BLaER1 treated with 17β-estradiol and CSF1 and Interleukin-3, amounts not matched to agents 10 nM and 100 nM (cell line): ENCODE results near the gene PSMG3.

Experiments used
- H3K27ac ChIP-seq, 11 experiments: shearing (Covaris generic); formaldehyde crosslinking; 2 replicates each; pipeline ENCODE4 v1.8.1; 2022
- H3K27me3 ChIP-seq, 11 experiments: shearing (Covaris generic); formaldehyde crosslinking; 2 replicates each; pipeline ENCODE4 v1.8.1; 2022
- H3K36me3 ChIP-seq, 11 experiments: shearing (Covaris generic); formaldehyde crosslinking; 2 replicates each; pipeline ENCODE4 v1.8.1; 2022
- H3K4me1 ChIP-seq, 10 experiments: shearing (Covaris generic); formaldehyde crosslinking; 2 replicates each; pipeline ENCODE4 v1.8.1; 2022
- H3K4me2 ChIP-seq, 11 experiments: shearing (Covaris generic); formaldehyde crosslinking; 2 replicates each; pipeline ENCODE4 v1.8.1; 2022
- H3K4me3 ChIP-seq, 10 experiments: shearing (Covaris generic); formaldehyde crosslinking; 2 replicates each; pipeline ENCODE4 v1.8.1; 2022
- H3K9ac ChIP-seq, 11 experiments: shearing (Covaris generic); formaldehyde crosslinking; 2 replicates each; pipeline ENCODE4 v1.8.1; 2022
- H3K9me3 ChIP-seq, 11 experiments: shearing (Covaris generic); formaldehyde crosslinking; replicated peaks in 1 of 11; 2 replicates each; pipeline ENCODE4 v1.8.1; 2022
- H4K20me1 ChIP-seq, 11 experiments: shearing (Covaris generic); formaldehyde crosslinking; 2 replicates each; pipeline ENCODE4 v1.8.1; 2022
- Cebpa-rat ChIP-seq, 11 experiments: shearing (Covaris generic); IDR thresholded peaks; 2 replicates each; pipeline ENCODE4 v1.8.1; 2022

Gene PSMG3

GRCh38 chr7:1579481-1580421 lies 9.9 kb upstream of the PSMG3 start:
- Histone ChIP-seq H3K4me1 (peaks cover 8 to 45% (median 11%) of the 10 kb centered on the region in 10 experiments), H3K36me3 (peaks cover 0 to 4% (median 0%) of the 10 kb centered on the region in 11 experiments; a peak in 1 of 22 replicates), H3K4me2 (peak overlapping the region in 10 of 11 experiments; percentile 10 to 72 (median 26); a peak in 12 of 22 replicates), H3K4me3 (no peak overlapping the region), H3K27ac (no peak overlapping the region), H3K9me3 (no peaks in the 10 kb centered on the region; a peak in 1 of 22 replicates), H3K9ac (peak overlapping the region in 1 of 11 experiments; percentile 8; a peak in 1 of 22 replicates), H3K27me3 (peaks cover 0 to 8% (median 0%) of the 10 kb centered on the region in 11 experiments; a peak in 8 of 22 replicates), H4K20me1 (peaks cover 0 to 11% (median 0%) of the 10 kb centered on the region in 11 experiments; a peak in 3 of 22 replicates)
- no peak for TF ChIP-seq Cebpa-rat (IDR thresholded peaks at IDR 0.05)

GRCh38 chr7:1578513-1578912 lies 8.7 kb upstream of the PSMG3 start:
- peaks cover 0 to 5% (median 0%) of the 10 kb centered on the region in 11 experiments; a peak in 3 of 22 replicates for H4K20me1 ChIP-seq
- H3K4me2 ChIP-seq: peak overlapping the region in 4 of 11 experiments; percentile 20 to 72 (median 46); a peak in 3 of 22 replicates
- H3K9ac ChIP-seq: no peak overlapping the region
- no peak overlapping the region for H3K27ac ChIP-seq
- no peaks in the 10 kb centered on the region; a peak in 1 of 22 replicates for H3K9me3 ChIP-seq
- TF ChIP-seq Cebpa-rat (IDR thresholded peaks at IDR 0.05): no peak
- H3K27me3 ChIP-seq: no peaks in the 10 kb centered on the region
- peaks cover 6 to 40% (median 10%) of the 10 kb centered on the region in 10 experiments; a peak in 17 of 20 replicates for H3K4me1 ChIP-seq
- peaks cover 0 to 4% (median 0%) of the 10 kb centered on the region in 11 experiments; a peak in 1 of 22 replicates for H3K36me3 ChIP-seq
- H3K4me3 ChIP-seq: no peak overlapping the region

GRCh38 chr7:1576521-1577253 lies 6.9 kb upstream of the PSMG3 start:
- Histone ChIP-seq H3K4me3 (no peak overlapping the region), H3K27ac (no peak overlapping the region), H3K9me3 (no peaks in the 10 kb centered on the region), H3K9ac (no peak overlapping the region), H3K27me3 (no peaks in the 10 kb centered on the region), H3K4me2 (no peak overlapping the region), H4K20me1 (peaks cover 0 to 6% (median 0%) of the 10 kb centered on the region in 11 experiments; a peak in 4 of 22 replicates), H3K36me3 (peaks cover 0 to 4% (median 0%) of the 10 kb centered on the region in 11 experiments; a peak in 1 of 22 replicates), H3K4me1 (peaks cover 22 to 41% (median 27%) of the 10 kb centered on the region in 10 experiments)
- TF ChIP-seq Cebpa-rat (IDR thresholded peaks at IDR 0.05): no peak

GRCh38 chr7:1575809-1576208 lies 6.0 kb upstream of the PSMG3 start:
- Histone ChIP-seq H3K9ac (no peak overlapping the region), H3K4me2 (no peak overlapping the region), H3K36me3 (peaks cover 0 to 4% (median 0%) of the 10 kb centered on the region in 11 experiments; a peak in 1 of 22 replicates), H3K4me1 (peaks cover 31 to 44% (median 35%) of the 10 kb centered on the region in 10 experiments), H3K27me3 (no peaks in the 10 kb centered on the region), H4K20me1 (peaks cover 0 to 6% (median 0%) of the 10 kb centered on the region in 11 experiments; a peak in 4 of 22 replicates), H3K27ac (no peak overlapping the region), H3K4me3 (no peak overlapping the region), H3K9me3 (no peaks in the 10 kb centered on the region)
- no peak for TF ChIP-seq Cebpa-rat (IDR thresholded peaks at IDR 0.05)

- no peak for TF ChIP-seq Cebpa-rat (IDR thresholded peaks at IDR 0.05)
- Histone ChIP-seq H4K20me1 (peaks cover 0 to 6% (median 0%) of the 10 kb centered on the region in 11 experiments; a peak in 2 of 22 replicates), H3K36me3 (peaks cover 0 to 4% (median 0%) of the 10 kb centered on the region in 11 experiments; a peak in 1 of 22 replicates), H3K4me1 (peaks cover 48 to 52% (median 51%) of the 10 kb centered on the region in 10 experiments), H3K4me2 (peak overlapping the region; percentile 79 to 95 (median 88)), H3K27me3 (no peaks in the 10 kb centered on the region), H3K9me3 (no peaks in the 10 kb centered on the region), H3K4me3 (no peak overlapping the region; a peak in 1 of 20 replicates), H3K27ac (peak overlapping the region in 5 of 11 experiments; percentile 39 to 95 (median 92); a peak in 6 of 22 replicates), H3K9ac (no peak overlapping the region)
These were observed 2.4 kb upstream of the PSMG3 start for GRCh38 chr7:1572111-1572822.

- Histone ChIP-seq H3K4me2 (peak overlapping the region; percentile 79 to 98 (median 89)), H4K20me1 (peaks cover 0 to 16% (median 0%) of the 10 kb centered on the region in 11 experiments; a peak in 5 of 22 replicates), H3K4me1 (peaks cover 67 to 80% (median 75%) of the 10 kb centered on the region in 10 experiments), H3K36me3 (peaks cover 0 to 6% (median 0%) of the 10 kb centered on the region in 11 experiments; a peak in 4 of 22 replicates), H3K27me3 (no peaks in the 10 kb centered on the region), H3K27ac (peak overlapping the region; percentile 80 to 95 (median 90)), H3K9me3 (no peaks in the 10 kb centered on the region), H3K4me3 (peak overlapping the region; percentile 75 to 90 (median 82)), H3K9ac (peak overlapping the region; percentile 85 to 95 (median 90))
- no peak for TF ChIP-seq Cebpa-rat (IDR thresholded peaks at IDR 0.05)
These were observed 396 bp downstream of the PSMG3 start for GRCh38 chr7:1569440-1569832.

- Histone ChIP-seq H3K4me1 (peaks cover 70 to 84% (median 80%) of the 10 kb centered on the region in 10 experiments), H3K27ac (peak overlapping the region in 10 of 11 experiments; percentile 80 to 95 (median 90); a peak in 18 of 22 replicates)
These were observed 816 bp downstream of the PSMG3 start for GRCh38 chr7:1569016-1569415.

More at GRCh38 chr7:1569016-1569415, 816 bp downstream of the PSMG3 start:
- Histone ChIP-seq H3K4me2 (peak overlapping the region; percentile 79 to 98 (median 89)), H4K20me1 (peaks cover 0 to 16% (median 0%) of the 10 kb centered on the region in 11 experiments; a peak in 5 of 22 replicates), H3K36me3 (peaks cover 0 to 6% (median 0%) of the 10 kb centered on the region in 11 experiments; a peak in 4 of 22 replicates), H3K9ac (peak overlapping the region; percentile 85 to 95 (median 90)), H3K4me3 (peak overlapping the region; percentile 75 to 90 (median 82)), H3K27me3 (no peaks in the 10 kb centered on the region), H3K9me3 (no peaks in the 10 kb centered on the region)
- no peak for TF ChIP-seq Cebpa-rat (IDR thresholded peaks at IDR 0.05)
